Fibroblast of pulmonary artery (primary cell): Measurements from ENCODE around the gene BICC1.

ENCODE experiments used
- DNase-seq: peaks from one replicate; pipeline ENCODE4 v3.0.0-alpha.2; 2010; ENCODE audit warnings: low read depth
- H3K4me3 ChIP-seq: replicated peaks from 2 replicates; pipeline ENCODE4 v1.5.1; 2011; ENCODE audit warnings: low read depth, mild to moderate bottlenecking, control low read depth, low read length, moderate library complexity
- CTCF ChIP-seq: IDR thresholded peaks from 2 replicates; pipeline ENCODE4 v1.5.1; 2011; ENCODE audit warnings: mild to moderate bottlenecking, control low read depth, low read length, inconsistent platforms; ENCODE audit errors: missing control alignments

Gene BICC1

DNA sequence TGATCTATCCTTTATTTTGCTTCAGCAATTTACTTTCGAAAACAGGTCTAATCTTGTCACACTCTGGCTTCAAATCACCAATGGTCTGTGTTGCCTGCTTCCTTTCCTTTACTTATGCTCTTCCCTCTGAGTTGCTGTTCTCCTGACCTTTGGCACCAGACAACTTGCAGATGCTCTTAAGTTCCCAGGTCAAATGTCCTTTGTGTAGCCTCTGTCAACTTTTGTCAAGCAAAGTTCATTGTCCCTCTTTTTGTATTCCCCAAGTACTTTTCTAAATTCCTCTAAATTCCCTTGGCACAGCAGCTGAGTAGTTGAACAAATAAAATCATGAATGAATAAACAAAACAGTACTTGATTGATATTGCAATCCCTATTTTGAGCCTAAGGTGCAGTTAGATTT is 289.4 kb downstream of the BICC1 start:
- no peak overlapping the region for H3K4me3 ChIP-seq
- DNase-seq, result no peak
- no peak for TF ChIP-seq CTCF

- no peak overlapping the region for H3K4me3 ChIP-seq
- no peak for TF ChIP-seq CTCF
- no peak for DNase-seq
Measured at GRCh38 chr10:58806323-58806722, 293.7 kb downstream of the BICC1 start.

DNA sequence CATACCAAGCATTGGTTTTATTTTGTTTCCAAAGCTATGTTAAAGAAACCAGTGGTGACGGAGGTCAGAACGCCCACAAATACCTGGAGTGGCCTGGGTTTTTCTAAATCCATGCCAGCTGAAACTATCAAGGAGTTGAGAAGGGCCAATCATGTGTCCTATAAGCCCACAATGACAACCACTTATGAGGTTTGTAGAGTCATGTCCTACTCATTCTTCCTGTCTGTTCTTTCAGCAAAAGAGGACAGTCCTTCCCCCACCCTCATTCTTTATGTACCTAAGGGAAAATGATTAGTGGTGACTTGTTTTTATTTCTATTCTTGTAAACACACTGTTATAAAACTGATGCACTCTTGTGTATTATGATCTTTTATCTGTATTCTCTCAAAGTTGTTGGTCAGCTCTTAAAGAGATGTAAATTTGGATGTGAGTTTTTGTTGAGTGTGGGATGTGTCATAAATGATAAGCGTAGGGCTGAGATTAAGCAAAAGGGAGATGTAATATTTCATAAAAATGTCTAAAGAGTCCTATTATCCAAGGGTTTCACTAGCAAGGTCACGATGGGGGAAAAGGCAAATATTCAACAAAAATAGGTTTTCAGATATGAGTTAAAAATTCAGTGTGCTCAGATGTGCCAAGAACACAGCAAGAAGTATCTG is 294.4 kb downstream of the BICC1 start:
- no peak overlapping the region for H3K4me3 ChIP-seq

GRCh38 chr10:58807629-58808022 is 295.0 kb downstream of the BICC1 start:
- no peak for TF ChIP-seq CTCF
- H3K4me3 ChIP-seq, result no peak overlapping the region
- peak; percentile 56 for DNase-seq

More for the DNA sequence above, 294.4 kb downstream of the BICC1 start:
- TF ChIP-seq CTCF, result no peak
- DNase-seq, result no peak

DNA sequence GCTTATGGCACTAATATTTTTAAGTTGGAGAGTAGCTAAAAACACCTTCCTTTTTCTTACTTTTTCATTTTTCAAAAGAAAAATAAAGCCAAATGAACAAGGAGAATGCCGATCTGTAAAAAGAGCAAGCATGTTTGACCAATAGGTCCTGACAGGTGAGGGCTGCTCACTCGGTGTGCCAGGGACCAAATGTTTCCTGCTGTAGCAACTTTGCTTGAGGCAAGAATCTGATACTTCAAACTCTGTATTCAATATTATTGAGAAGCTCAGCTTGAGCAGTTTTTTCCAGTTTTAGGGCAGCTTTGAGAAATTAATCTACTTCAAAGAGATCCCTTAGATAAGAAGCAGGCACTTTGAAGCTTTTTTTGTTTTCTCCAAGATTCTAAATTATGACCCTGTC is 298.1 kb downstream of the BICC1 start:
- DNase-seq, result no peak
- no peak for TF ChIP-seq CTCF
- H3K4me3 ChIP-seq, result no peak overlapping the region

GRCh38 chr10:58813573-58813972 is 300.9 kb downstream of the BICC1 start:
- no peak for DNase-seq
- no peak for TF ChIP-seq CTCF
- no peak overlapping the region for H3K4me3 ChIP-seq

GRCh38 chr10:58817201-58817846 is 304.7 kb downstream of the BICC1 start:
- no peak overlapping the region for H3K4me3 ChIP-seq
- DNase-seq, result no peak
- no peak for TF ChIP-seq CTCF
